Endodermal cell (in vitro differentiated cells): ENCODE measurements around the gene S1PR3. TPM values are rescaled to one million over a fixed set of nuclear protein-coding genes. Genes with fewer than 3 reads are reported as not detected.

Experiments used
- DNase-seq: peaks from one replicate; pipeline ENCODE4 v3.0.0-alpha.2; 2017
- H3K27ac ChIP-seq: 2 replicates; pipeline ENCODE4 v1.5.1; 2013; ENCODE audit warnings: mild to moderate bottlenecking, low read depth, low read length, moderate library complexity
- H3K27me3 ChIP-seq: 2 replicates; pipeline ENCODE4 v1.6.1; 2013; ENCODE audit warnings: mild to moderate bottlenecking, low read length, moderate library complexity; ENCODE audit not compliant: insufficient read depth, control insufficient read depth, poor library complexity, severe bottlenecking
- H3K36me3 ChIP-seq: 2 replicates; pipeline ENCODE4 v1.7.0; 2013; ENCODE audit warnings: mild to moderate bottlenecking, low read length, moderate library complexity; ENCODE audit not compliant: control insufficient read depth, insufficient read depth
- H3K4me1 ChIP-seq: one replicate; pipeline ENCODE4 v1.7.0; 2013; ENCODE audit warnings: low read length; ENCODE audit not compliant: control insufficient read depth, insufficient read depth
- H3K4me3 ChIP-seq: 2 replicates; pipeline ENCODE4 v1.5.1; 2013; ENCODE audit warnings: mild to moderate bottlenecking, low read length, moderate library complexity
- H3K9ac ChIP-seq: 2 replicates; pipeline ENCODE4 v1.6.1; 2013; ENCODE audit warnings: mild to moderate bottlenecking, low read length, moderate library complexity; ENCODE audit not compliant: poor library complexity, severe bottlenecking; ENCODE audit errors: extremely low read depth
- H3K9me3 ChIP-seq: 2 replicates; pipeline ENCODE4 v1.6.1; 2013; ENCODE audit warnings: mild to moderate bottlenecking, low read length, moderate library complexity; ENCODE audit not compliant: control insufficient read depth
- H3K27ac Mint-ChIP-seq: 2 replicates; pipeline ENCODE4 v1.8.0; 2020; ENCODE audit warnings: mixed read lengths
- H3K27me3 Mint-ChIP-seq: 2 replicates; pipeline ENCODE4 v1.8.0; 2021; ENCODE audit warnings: mild to moderate bottlenecking, mixed read lengths; ENCODE audit not compliant: insufficient read depth
- H3K36me3 Mint-ChIP-seq: 2 replicates; pipeline ENCODE4 v1.8.0; 2020; ENCODE audit warnings: low read depth, mixed read lengths
- H3K4me1 Mint-ChIP-seq: 2 replicates; pipeline ENCODE4 v1.8.0; 2020; ENCODE audit warnings: mixed read lengths
- H3K4me3 Mint-ChIP-seq: 2 replicates; pipeline ENCODE4 v1.8.0; 2020; ENCODE audit warnings: mild to moderate bottlenecking, moderate library complexity, mixed read lengths
- H3K9me3 Mint-ChIP-seq: 2 replicates; pipeline ENCODE4 v1.8.0; 2020; ENCODE audit warnings: mild to moderate bottlenecking, mixed read lengths
- CTCF ChIP-seq: fragments of 200-600 bp; sonication (generic); conservative IDR thresholded peaks from 2 replicates; pipeline ENCODE4 v1.5.0; 2021; ENCODE audit warnings: antibody characterized with exemption, mild to moderate bottlenecking
- WGBS, 2 experiments: methylation state at CpG; one replicate each; pipeline versions ENCODE4 v1.1.5 to v1.1.7; 2013; ENCODE audit warnings: missing lambda C conversion rate in 2 of 2, mixed read lengths in 1 of 2; ENCODE audit not compliant: insufficient coverage in 1 of 2, insufficient read length in 1 of 2; 5-methylcytosine and 5-hydroxymethylcytosine counted together
- total RNA-seq, 2 donors: library from RNA; stranded (reverse); fragmentation: NEBNext Ultra II Directional in 1 of 2; extraction: Animal tissue kit (Norgen Biotek cat#: 25700) in 1 of 2; gene quantifications; 2 replicates in 1 of 2; 3 replicates in 1 of 2; pipeline ENCODE4 v1.2.1, GENCODE V29; 2021

The S1PR3 gene
- total RNA-seq, 2 donors from 2014 or later: 53.6 to 95.2 TPM

DNA sequence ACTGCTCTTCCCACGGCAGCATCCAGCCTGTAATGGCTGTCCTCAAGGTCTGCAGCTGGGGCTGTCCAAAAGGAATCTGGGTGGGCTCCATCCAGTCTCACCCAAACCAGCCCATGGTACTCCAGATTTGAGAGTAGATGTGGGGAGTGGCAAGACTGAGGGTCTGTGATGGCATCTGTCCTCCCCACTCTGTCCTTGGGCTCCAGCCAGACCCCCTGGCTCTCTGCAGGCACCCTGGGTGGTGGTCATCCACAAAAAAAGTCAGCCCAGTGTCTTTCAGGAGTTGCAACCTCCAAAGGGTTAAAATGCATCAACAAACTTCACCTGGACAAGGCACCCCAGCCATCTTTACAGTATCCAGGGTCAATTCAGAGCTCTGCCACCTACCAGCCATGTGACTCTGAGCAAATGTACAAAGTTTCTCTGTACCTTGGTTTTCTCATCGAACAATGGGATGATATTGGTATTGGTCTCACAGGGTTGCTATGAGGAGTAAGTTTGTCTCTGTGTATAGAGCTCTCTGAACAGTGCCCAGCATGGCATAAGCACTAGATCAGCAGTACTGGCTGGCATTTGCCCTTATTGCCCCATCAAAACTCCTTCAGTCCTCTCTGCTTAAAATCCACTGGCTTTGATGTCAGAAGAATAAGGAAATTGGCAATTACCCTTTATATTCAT is 7.3 kb upstream of the S1PR3 start:
- H3K4me1 ChIP-seq: no peaks in the 10 kb centered on the region
- no peak overlapping the region for H3K27ac Mint-ChIP-seq
- no peak overlapping the region for H3K9ac ChIP-seq
- DNase-seq: peak; percentile 20
- H3K36me3 Mint-ChIP-seq: no peaks in the 10 kb centered on the region
- H3K4me3 Mint-ChIP-seq: no peak overlapping the region
- H3K9me3 Mint-ChIP-seq: peaks cover 22% of the 10 kb centered on the region
- H3K36me3 ChIP-seq: no peaks in the 10 kb centered on the region
- H3K27me3 ChIP-seq: no peaks in the 10 kb centered on the region
- H3K4me3 ChIP-seq: no peak overlapping the region
- WGBS, 2 experiments: 90% methylated on average over 2 of the region's 2 CpGs; no CpG with 5 or more reads in 1 of the 2 experiments
- H3K27ac ChIP-seq: no peak overlapping the region
- peaks cover 3% of the 10 kb centered on the region for H3K4me1 Mint-ChIP-seq
- no peak for TF ChIP-seq CTCF
- H3K27me3 Mint-ChIP-seq: peaks cover 4% of the 10 kb centered on the region
- peaks cover 44% of the 10 kb centered on the region for H3K9me3 ChIP-seq

- no peak for TF ChIP-seq CTCF
- Mint-ChIP-seq H3K36me3 (no peaks in the 10 kb centered on the region), H3K4me1 (peaks cover 8% of the 10 kb centered on the region), H3K27me3 (peaks cover 7% of the 10 kb centered on the region), H3K9me3 (peaks cover 20% of the 10 kb centered on the region), H3K4me3 (no peak overlapping the region), H3K27ac (no peak overlapping the region)
- DNase-seq: peak; percentile 13
- H3K4me3 ChIP-seq: no peak overlapping the region
- no peaks in the 10 kb centered on the region for H3K36me3 ChIP-seq
- 85 to 100% methylated on average over 4 of the region's 4 CpGs for WGBS, 2 experiments
- no peak overlapping the region for H3K27ac ChIP-seq
- H3K9me3 ChIP-seq: peaks cover 40% of the 10 kb centered on the region
- no peaks in the 10 kb centered on the region for H3K4me1 ChIP-seq
- H3K9ac ChIP-seq: no peak overlapping the region
- H3K27me3 ChIP-seq: no peaks in the 10 kb centered on the region
These were observed 6.8 kb upstream of the S1PR3 start for GRCh38 chr9:88984543-88984883.

DNA sequence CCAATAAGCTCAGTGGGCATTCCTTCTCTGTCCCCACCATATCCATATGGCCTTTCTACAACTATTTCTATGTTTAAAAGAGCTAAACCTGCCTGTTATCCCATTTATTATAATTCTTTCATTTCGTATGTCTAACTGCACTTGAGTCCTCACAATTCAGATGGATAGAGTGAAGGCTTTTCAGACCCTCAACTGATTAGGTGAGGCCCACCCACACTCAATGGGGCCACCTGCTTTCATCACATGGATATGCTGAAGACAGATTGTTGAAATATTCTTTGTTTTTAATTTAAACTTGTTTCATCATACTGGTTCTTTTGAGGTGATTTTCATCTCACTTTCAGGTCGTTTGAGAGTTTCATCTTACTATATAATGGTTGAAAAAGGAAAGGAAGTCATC is 5.7 kb upstream of the S1PR3 start:
- no peaks in the 10 kb centered on the region for H3K36me3 Mint-ChIP-seq
- H3K9ac ChIP-seq: no peak overlapping the region
- H3K9me3 ChIP-seq: peaks cover 30% of the 10 kb centered on the region
- H3K4me3 Mint-ChIP-seq: no peak overlapping the region
- no peak overlapping the region for H3K27ac Mint-ChIP-seq
- peaks cover 15% of the 10 kb centered on the region for H3K4me1 Mint-ChIP-seq
- H3K9me3 Mint-ChIP-seq: peaks cover 17% of the 10 kb centered on the region
- peaks cover 4% of the 10 kb centered on the region for H3K4me1 ChIP-seq
- H3K36me3 ChIP-seq: no peaks in the 10 kb centered on the region
- no peak overlapping the region for H3K27ac ChIP-seq
- WGBS, 2 experiments: 60 to 76% methylated on average over 1 to 2 of the region's 2 CpGs
- H3K27me3 Mint-ChIP-seq: peaks cover 7% of the 10 kb centered on the region
- no peak overlapping the region for H3K4me3 ChIP-seq
- TF ChIP-seq CTCF: no peak
- no peaks in the 10 kb centered on the region for H3K27me3 ChIP-seq
- no peak for DNase-seq
